Measurements from ENCODE around the gene RAET1E. TPM values are rescaled to one million over a fixed set of nuclear protein-coding genes. Genes with fewer than 3 reads are reported as not detected.

The RAET1E gene
- total and polyA plus RNA-seq, 9 of the 15 experiments (the other 6 are each of a cell fraction or from before 2014, with no cell fraction given), result not detected

GRCh38 chr6:149852881-149853280, 45.0 kb downstream of the RAET1E start:
- 42% methylated on average over 12 of the region's 12 CpGs for WGBS (ENCODE audit: insufficient coverage, low coverage, missing lambda C conversion rate)
- no peak for ATAC-seq
- no peaks in the 10 kb centered on the region for H3K79me2 ChIP-seq (ENCODE audit: control insufficient read depth, insufficient read depth, low read length)
- H3K4me3 ChIP-seq, result no peak overlapping the region
- BruUV-seq (replicated peaks), result no TSS peak
- H3K4me2 ChIP-seq (ENCODE audit: insufficient read depth, low read length), result no peak overlapping the region
- ChIA-PET POLR2A (interaction anchor here (0.7 to 0.9 kb wide), 2 partner anchors 14 to 284 kb away, joined by 3 read pairs; no protein-coding TSS in a partner anchor), CTCF (ENCODE audit: low intra/inter-chr PET ratio) (no interaction called here)
- H3K9ac ChIP-seq (ENCODE audit: insufficient read depth in 1 of 2, low read depth in 2 of 2, low read length in 2 of 2), result no peak overlapping the region
- peaks cover 10 to 13% of the 10 kb centered on the region in 2 experiments; a peak in 3 of 5 replicates for H3K27me3 ChIP-seq (ENCODE audit: control insufficient read depth in 2 of 2, insufficient read depth in 2 of 2, low read length in 2 of 2)
- H2AFZ ChIP-seq (ENCODE audit: low read depth, low read length), result no peak overlapping the region
- no peaks in the 10 kb centered on the region for H3K9me1 ChIP-seq (ENCODE audit: control insufficient read depth, insufficient read depth, low read length)
- FAIRE-seq, result no peak
- no peak overlapping the region for H3K27ac ChIP-seq (ENCODE audit: extremely low read depth, low read depth, low read length)
- H3K9me3 ChIP-seq (replicated peaks; ENCODE audit: control insufficient read depth, insufficient read depth, low read depth, low read length), result no peaks in the 10 kb centered on the region
- DNase-seq (ENCODE audit: extremely low read depth in 1 of 4, low spot score in 3 of 4), result no peak
- H3K4me1 ChIP-seq (replicated peaks in 1 of 2; ENCODE audit: control insufficient read depth in 2 of 2, insufficient read depth in 2 of 2, low read length in 2 of 2), result peaks cover 2 to 4% of the 10 kb centered on the region in 2 experiments; a peak in 4 of 5 replicates
- TF ChIP-seq PHF21A (IDR thresholded peaks at IDR 0.05; ENCODE audit: borderline replicate concordance, low read depth) (no peak), ILK (tag; IDR thresholded peaks at IDR 0.05; ENCODE audit: borderline replicate concordance, low read depth) (no peak), SMC3 (conservative IDR thresholded peaks at IDR 0.05; ENCODE audit: insufficient read depth, low read depth, low read length) (no peak), TEAD4 (IDR thresholded peaks at IDR 0.05; ENCODE audit: low read length) (no peak), TEAD4 (CRISPR knock-in tag; IDR thresholded peaks at IDR 0.05; ENCODE audit: borderline replicate concordance) (no peak), ZNF512 (tag; IDR thresholded peaks at IDR 0.05) (no peak), TGIF2 (CRISPR knock-in tag; IDR thresholded peaks at IDR 0.05) (no peak), SETDB1 (IDR thresholded peaks at IDR 0.05; ENCODE audit: low read length) (no peak), ZNF263 (CRISPR knock-in tag; IDR thresholded peaks at IDR 0.05; ENCODE audit: borderline replicate concordance) (no peak), AFF4 (CRISPR knock-in tag; IDR thresholded peaks at IDR 0.05) (no peak)
- in situ Hi-C loops (cut with MboI) (no loop called here), intact Hi-C loops (cut with micrococcal nuclease) (no loop called here)
- no peaks in the 10 kb centered on the region for H3K36me3 ChIP-seq (ENCODE audit: control insufficient read depth, insufficient read depth, low read length)
- no peaks in the 10 kb centered on the region for H4K20me1 ChIP-seq (replicated peaks; ENCODE audit: control insufficient read depth, insufficient read depth, low read length)

All from K562 (cell line).